GM19324 (cell line): ENCODE measurements around the gene CYP8B1.
"Not testable (repeated sequence)": the region's sequence is repeated elsewhere in the genome, so short reads cannot be mapped to it uniquely, and the experiment has no call there.

Experiments
- ATAC-seq: cut with Tn5 transposase; IDR thresholded peaks from one replicate; pipeline ENCODE4 v1.9.1; 2021; ENCODE audit warnings: mild to moderate bottlenecking, moderate library complexity; ENCODE audit not compliant: unreplicated experiment, low FRiP score

CYP8B1 gene

GRCh38 chr3:42887084-42887483, 11.4 kb upstream of the CYP8B1 start:
- no peak for ATAC-seq

DNA sequence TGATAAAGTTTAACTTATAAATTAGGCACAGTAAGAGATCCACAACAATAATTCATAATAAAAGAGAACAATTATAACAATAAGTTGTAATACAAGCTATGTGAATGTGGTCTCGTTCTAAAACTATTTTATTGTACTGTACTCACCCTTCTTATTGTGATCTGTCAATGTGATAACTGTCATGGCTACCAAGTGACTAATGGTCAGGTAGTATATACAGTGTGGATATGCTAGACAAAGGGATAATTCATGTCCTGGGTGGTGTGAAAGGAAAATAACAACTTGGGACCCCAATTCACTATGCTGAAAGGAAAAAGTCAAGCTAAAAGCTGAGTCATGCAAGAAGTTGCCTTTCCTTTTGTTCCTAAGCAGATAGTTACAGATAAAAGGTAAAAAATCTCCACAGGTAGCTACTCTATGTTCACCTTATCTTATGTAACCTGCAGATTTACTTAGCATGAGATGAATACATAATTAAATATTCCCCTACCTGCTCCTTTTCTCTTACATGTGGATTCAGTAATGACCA, 10.7 kb upstream of the CYP8B1 start:
- no peak for ATAC-seq

- no peak for ATAC-seq
Observed at GRCh38 chr3:42884324-42884723, 8.6 kb upstream of the CYP8B1 start.

DNA sequence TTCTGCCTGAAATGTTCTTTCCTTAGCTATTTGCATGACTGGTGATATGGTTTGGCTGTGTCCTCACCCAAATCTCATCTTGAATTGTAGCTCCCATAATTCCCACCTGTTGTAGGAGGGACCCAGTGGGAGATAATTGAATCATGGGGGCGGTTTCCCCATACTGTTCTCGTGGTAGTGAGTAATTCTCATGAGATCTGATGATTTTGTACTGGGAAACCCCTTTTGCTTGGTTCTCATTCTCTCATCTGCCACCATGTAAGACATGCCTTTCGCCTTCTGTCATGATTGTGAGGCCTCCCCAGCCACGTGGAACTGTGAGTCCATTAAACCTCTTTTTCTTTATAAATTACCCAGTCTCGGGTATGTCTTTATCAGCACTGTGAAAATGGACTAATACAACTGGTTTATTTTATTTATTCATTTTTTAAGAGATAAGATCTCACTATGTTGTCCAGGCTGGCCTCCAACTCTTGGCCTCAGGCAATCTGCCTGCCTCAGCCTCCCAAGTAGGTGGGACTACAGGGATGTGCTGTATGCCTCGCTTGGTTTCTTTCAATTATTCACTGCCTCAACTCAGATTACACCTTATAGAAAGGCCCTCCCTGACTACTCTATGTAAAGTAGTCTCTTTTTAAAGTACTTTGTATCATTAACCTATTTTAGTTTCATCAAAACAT, 7.7 kb upstream of the CYP8B1 start:
- not testable (repeated sequence) for ATAC-seq

GRCh38 chr3:42880601-42881451, 5.1 kb upstream of the CYP8B1 start:
- ATAC-seq = peak; percentile 92

DNA sequence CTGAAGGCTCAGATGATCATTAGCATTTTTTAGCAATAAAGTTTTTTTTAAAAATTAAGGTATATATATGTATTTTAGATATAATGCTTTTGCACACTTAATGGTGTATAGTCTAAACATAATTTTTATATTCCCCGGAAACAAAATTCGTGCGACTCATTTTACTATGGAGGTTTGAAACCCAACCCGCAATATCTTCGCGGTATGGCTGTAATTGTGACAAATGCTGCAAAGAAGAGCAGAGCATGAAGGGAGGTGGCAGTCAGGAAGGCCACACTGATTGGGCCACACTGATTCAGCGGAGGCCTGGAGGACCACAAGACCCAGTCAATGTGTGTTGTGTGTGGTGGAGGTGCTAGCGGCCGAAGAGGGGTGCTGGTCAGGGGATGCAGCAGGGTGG, 4.5 kb upstream of the CYP8B1 start:
- ATAC-seq = no peak

DNA sequence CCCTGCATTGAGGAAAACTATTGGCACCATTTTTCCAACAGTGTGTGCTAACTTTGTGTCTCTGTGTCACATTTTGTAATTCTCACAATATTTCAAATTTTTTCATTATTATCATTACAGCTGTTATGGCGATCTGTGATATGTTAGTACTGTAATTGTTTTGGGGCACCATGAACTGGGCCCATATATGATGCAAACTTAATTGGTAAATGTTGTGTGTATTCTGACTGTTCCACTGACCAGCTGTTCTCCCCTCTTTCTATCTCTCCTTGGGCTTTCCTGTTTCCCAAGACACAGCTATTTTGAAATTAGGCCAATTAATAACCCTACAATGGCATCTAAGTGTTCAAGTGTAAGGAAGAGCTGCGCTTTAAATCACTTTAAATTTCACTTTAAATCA, 2.2 kb upstream of the CYP8B1 start:
- no peak for ATAC-seq

- ATAC-seq = no peak
Observed at GRCh38 chr3:42876940-42877720, 1.5 kb upstream of the CYP8B1 start.

DNA sequence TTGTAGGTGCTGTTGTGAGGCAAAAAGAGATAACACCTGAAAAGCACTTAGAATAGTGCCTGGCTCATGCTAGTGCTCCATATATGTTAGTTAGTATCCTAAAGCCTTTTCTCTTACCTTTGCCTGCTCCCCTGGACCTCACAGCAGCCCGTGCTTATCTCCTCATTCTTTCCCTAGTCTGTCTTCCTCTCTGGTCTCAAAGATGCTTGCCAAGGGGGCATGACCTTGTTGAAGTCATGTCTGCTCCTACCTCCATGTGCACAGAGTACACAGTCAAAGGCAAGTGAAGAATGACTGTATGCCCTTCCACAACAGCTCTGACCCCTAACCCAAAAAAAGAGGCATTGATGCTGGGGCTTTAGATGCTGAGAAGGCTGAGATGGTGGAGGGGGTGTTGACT, 722 bp upstream of the CYP8B1 start:
- no peak for ATAC-seq

- no peak for ATAC-seq
Observed at GRCh38 chr3:42874749-42875148, 930 bp downstream of the CYP8B1 start.

DNA sequence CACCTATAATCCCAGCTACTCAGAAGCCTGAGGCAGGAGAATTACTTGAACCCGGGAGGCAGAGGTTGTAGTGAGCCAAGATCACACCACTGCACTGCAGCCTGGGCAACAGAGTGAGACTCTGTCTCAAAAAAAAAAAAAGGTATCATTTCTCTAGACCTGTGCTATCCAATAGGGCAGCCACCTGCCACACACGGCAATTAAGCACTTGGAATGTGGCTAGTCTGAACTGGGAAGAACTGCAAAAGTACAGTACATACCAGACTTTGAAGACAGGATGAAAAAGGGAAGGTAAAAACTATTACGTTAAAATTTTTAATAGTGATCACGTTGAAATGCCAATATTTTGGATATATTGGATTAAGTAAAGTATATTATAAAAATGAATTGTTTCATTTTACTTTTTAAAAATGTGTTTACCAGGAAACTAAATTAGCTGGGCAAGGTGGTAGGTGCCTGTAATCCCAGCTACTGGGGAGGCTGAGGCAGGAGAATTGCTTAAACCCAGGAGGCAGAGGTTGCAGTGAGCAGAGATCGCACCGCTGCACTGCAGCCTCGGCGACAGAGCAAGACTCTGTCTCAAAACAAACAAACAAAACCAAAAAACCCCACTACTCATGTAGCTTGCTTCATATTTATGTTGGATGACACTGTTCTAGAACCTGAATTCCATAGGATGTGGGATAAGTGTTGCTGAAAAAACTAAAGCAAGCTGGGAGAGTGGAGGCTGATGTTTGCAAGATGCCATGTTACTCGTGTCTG, 2.3 kb downstream of the CYP8B1 start:
- no peak for ATAC-seq

DNA sequence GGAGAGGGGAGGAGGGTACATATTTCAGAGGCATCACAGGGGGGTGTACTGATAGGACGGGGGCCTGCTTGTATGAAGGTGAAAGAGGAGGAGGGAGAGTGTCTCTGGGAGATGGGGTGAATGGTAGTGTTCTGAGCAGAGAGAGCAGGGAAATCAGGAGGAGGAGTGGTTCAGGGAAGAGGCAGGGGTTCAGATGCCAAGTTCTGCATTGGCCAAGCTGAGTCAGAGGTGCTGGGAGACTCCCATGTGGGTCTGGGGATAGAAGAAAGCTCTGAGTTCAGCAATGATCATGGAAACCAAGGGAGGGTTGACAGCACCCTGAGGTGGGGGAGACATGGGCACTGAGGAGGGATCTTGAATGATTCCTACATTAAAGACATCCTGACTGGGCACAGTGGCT, 3.0 kb downstream of the CYP8B1 start:
- no peak for ATAC-seq

GRCh38 chr3:42871592-42872196, 4.0 kb downstream of the CYP8B1 start:
- ATAC-seq = no peak

- ATAC-seq = no peak
Observed at GRCh38 chr3:42868841-42869240, 6.8 kb downstream of the CYP8B1 start.

- no peak for ATAC-seq
Observed at GRCh38 chr3:42867138-42867537, 8.5 kb downstream of the CYP8B1 start.

DNA sequence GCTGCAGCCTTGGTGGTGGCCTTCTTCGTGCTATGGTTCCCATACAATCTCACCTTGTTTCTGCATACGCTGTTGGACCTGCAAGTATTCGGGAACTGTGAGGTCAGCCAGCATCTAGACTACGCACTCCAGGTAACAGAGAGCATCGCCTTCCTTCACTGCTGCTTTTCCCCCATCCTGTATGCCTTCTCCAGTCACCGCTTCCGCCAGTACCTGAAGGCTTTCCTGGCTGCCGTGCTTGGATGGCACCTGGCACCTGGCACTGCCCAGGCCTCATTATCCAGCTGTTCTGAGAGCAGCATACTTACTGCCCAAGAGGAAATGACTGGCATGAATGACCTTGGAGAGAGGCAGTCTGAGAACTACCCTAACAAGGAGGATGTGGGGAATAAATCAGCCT, 10.4 kb downstream of the CYP8B1 start:
- no peak for ATAC-seq

DNA sequence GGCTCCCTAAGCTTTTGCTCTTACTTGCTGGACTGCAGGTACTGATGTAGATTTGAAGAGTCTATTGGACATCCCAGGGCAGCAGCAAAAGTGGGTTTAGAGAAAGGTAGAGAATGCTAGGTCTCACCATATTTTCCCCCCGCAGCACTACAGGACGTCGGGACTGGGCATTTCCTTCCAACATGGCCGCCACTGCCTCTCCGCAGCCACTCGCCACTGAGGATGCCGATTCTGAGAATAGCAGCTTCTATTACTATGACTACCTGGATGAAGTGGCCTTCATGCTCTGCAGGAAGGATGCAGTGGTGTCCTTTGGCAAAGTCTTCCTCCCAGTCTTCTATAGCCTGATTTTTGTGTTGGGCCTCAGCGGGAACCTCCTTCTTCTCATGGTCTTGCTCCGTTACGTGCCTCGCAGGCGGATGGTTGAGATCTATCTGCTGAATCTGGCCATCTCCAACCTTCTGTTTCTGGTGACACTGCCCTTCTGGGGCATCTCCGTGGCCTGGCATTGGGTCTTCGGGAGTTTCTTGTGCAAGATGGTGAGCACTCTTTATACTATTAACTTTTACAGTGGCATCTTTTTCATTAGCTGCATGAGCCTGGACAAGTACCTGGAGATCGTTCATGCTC, 11.2 kb downstream of the CYP8B1 start:
- ATAC-seq = no peak

GRCh38 chr3:42856544-42856943, 19.1 kb downstream of the CYP8B1 start:
- ATAC-seq = no peak
